ENCODE data around the gene GNAZ.

Gene GNAZ

DNA sequence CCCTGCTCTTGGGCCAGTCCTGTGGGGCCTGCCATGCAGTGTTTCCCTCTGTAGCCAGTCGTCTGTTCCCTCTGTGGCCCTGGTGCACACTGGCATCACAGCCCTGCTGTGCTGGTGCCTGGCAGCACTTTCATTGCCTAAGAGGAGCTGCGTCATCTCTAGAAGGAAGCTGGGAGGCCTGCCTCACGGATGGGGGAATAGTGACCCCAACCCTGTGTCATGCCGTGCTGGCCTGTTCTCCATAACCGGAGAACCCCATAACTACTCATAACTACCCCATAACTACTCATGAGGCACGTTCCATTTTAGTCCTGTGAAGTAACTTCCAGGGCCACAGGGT lies 88.9 kb downstream of the GNAZ start:
- Histone ChIP-seq H3K27me3 (ENCODE audit: control insufficient read depth, low read length) (no peaks in the 10 kb centered on the region), H3K27ac (ENCODE audit: low read depth, low read length) (no peak overlapping the region), H3K79me2 (ENCODE audit: control insufficient read depth, low read length) (no peaks in the 10 kb centered on the region), H3K4me1 (ENCODE audit: control insufficient read depth, low read length) (no peaks in the 10 kb centered on the region), H3F3A (ENCODE audit: control insufficient read depth, insufficient read depth) (no peaks in the 10 kb centered on the region), H4K20me1 (ENCODE audit: control insufficient read depth, insufficient read depth, low read depth, low read length) (no peaks in the 10 kb centered on the region), H3K9me2 (replicated peaks; ENCODE audit: control insufficient read depth, low read length) (no peaks in the 10 kb centered on the region), H3K36me3 (ENCODE audit: control insufficient read depth, low read length) (no peaks in the 10 kb centered on the region), H3K4me2 (ENCODE audit: low read length) (no peak overlapping the region), H3K4me3 (ENCODE audit: low read length) (no peak overlapping the region), H3K9me3 (ENCODE audit: control insufficient read depth, insufficient read depth, low read length) (no peaks in the 10 kb centered on the region)
- TF ChIP-seq, protein P1, sequence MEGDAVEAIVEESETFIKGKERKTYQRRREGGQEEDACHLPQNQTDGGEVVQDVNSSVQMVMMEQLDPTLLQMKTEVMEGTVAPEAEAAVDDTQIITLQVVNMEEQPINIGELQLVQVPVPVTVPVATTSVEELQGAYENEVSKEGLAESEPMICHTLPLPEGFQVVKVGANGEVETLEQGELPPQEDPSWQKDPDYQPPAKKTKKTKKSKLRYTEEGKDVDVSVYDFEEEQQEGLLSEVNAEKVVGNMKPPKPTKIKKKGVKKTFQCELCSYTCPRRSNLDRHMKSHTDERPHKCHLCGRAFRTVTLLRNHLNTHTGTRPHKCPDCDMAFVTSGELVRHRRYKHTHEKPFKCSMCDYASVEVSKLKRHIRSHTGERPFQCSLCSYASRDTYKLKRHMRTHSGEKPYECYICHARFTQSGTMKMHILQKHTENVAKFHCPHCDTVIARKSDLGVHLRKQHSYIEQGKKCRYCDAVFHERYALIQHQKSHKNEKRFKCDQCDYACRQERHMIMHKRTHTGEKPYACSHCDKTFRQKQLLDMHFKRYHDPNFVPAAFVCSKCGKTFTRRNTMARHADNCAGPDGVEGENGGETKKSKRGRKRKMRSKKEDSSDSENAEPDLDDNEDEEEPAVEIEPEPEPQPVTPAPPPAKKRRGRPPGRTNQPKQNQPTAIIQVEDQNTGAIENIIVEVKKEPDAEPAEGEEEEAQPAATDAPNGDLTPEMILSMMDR (IDR thresholded peaks at IDR 0.05; ENCODE audit: low read depth, low read length, poor library complexity, severe bottlenecking): no peak
- TF ChIP-seq EZH2phosphoT487 (IDR thresholded peaks at IDR 0.05; ENCODE audit: borderline replicate concordance, low read length): no peak

DNA sequence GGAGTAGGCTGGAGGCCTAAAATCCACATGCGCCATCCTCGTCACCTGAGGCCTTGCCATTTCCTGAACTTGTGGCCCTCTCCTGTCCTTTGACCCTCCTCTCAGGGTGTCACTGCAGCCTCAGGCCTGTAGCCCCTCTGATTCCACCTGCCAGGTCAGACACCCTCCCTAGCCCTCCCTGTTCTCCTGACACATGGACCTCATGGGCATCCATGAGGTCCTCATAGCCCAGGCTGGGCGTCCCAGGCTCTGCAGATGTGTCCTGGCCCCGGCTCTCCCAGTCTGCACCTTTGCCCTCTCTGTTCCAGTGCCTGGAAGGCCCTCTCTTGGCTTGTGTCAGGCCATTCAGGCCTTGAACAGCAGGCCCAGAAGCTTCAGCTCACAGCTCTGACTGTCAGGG lies 90.7 kb downstream of the GNAZ start:
- no peaks in the 10 kb centered on the region for H3K9me3 ChIP-seq (ENCODE audit: control insufficient read depth, insufficient read depth, low read length)
- H3K9me2 ChIP-seq (replicated peaks; ENCODE audit: control insufficient read depth, low read length): no peaks in the 10 kb centered on the region
- H4K20me1 ChIP-seq (ENCODE audit: control insufficient read depth, insufficient read depth, low read depth, low read length): no peaks in the 10 kb centered on the region
- H3F3A ChIP-seq (ENCODE audit: control insufficient read depth, insufficient read depth): no peaks in the 10 kb centered on the region
- no peak overlapping the region for H3K4me3 ChIP-seq (ENCODE audit: low read length)
- no peaks in the 10 kb centered on the region for H3K4me1 ChIP-seq (ENCODE audit: control insufficient read depth, low read length)
- no peak overlapping the region for H3K4me2 ChIP-seq (ENCODE audit: low read length)
- TF ChIP-seq, protein P1 (IDR thresholded peaks at IDR 0.05; ENCODE audit: low read depth, low read length, poor library complexity, severe bottlenecking): no peak
- no peak for TF ChIP-seq EZH2phosphoT487 (IDR thresholded peaks at IDR 0.05; ENCODE audit: borderline replicate concordance, low read length)
- H3K27me3 ChIP-seq (ENCODE audit: control insufficient read depth, low read length): no peaks in the 10 kb centered on the region
- H3K27ac ChIP-seq (ENCODE audit: low read depth, low read length): no peak overlapping the region
- no peaks in the 10 kb centered on the region for H3K79me2 ChIP-seq (ENCODE audit: control insufficient read depth, low read length)
- no peaks in the 10 kb centered on the region for H3K36me3 ChIP-seq (ENCODE audit: control insufficient read depth, low read length)

DNA sequence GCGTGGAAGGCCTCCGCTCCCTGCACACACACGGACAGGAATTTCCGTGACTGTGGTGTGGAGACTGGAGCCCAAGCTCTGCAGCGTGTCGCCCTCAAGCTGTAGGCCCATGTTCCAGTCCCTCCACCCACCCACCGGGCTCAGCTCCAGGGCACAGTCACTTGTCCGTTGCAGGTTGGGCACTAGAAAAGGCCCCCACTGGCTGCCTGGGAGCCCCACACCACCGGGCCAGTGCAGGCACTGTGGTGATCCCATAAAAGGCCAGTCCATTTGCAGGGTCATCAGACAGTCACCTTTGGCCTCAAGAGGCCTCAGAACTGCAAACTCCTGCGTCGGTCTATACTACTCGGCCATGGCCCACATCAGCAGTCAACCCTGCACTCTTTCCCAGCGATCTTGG lies 91.3 kb downstream of the GNAZ start:
- H3K4me1 ChIP-seq (ENCODE audit: control insufficient read depth, low read length): no peaks in the 10 kb centered on the region
- H3K4me3 ChIP-seq (ENCODE audit: low read length): no peak overlapping the region
- no peaks in the 10 kb centered on the region for H4K20me1 ChIP-seq (ENCODE audit: control insufficient read depth, insufficient read depth, low read depth, low read length)
- H3K27me3 ChIP-seq (ENCODE audit: control insufficient read depth, low read length): no peaks in the 10 kb centered on the region
- TF ChIP-seq, protein P1 (IDR thresholded peaks at IDR 0.05; ENCODE audit: low read depth, low read length, poor library complexity, severe bottlenecking): no peak
- TF ChIP-seq EZH2phosphoT487 (IDR thresholded peaks at IDR 0.05; ENCODE audit: borderline replicate concordance, low read length): no peak
- H3K9me3 ChIP-seq (ENCODE audit: control insufficient read depth, insufficient read depth, low read length): no peaks in the 10 kb centered on the region
- no peaks in the 10 kb centered on the region for H3F3A ChIP-seq (ENCODE audit: control insufficient read depth, insufficient read depth)
- H3K4me2 ChIP-seq (ENCODE audit: low read length): no peak overlapping the region
- H3K9me2 ChIP-seq (replicated peaks; ENCODE audit: control insufficient read depth, low read length): no peaks in the 10 kb centered on the region
- H3K36me3 ChIP-seq (ENCODE audit: control insufficient read depth, low read length): no peaks in the 10 kb centered on the region
- no peak overlapping the region for H3K27ac ChIP-seq (ENCODE audit: low read depth, low read length)
- H3K79me2 ChIP-seq (ENCODE audit: control insufficient read depth, low read length): no peaks in the 10 kb centered on the region

DNA sequence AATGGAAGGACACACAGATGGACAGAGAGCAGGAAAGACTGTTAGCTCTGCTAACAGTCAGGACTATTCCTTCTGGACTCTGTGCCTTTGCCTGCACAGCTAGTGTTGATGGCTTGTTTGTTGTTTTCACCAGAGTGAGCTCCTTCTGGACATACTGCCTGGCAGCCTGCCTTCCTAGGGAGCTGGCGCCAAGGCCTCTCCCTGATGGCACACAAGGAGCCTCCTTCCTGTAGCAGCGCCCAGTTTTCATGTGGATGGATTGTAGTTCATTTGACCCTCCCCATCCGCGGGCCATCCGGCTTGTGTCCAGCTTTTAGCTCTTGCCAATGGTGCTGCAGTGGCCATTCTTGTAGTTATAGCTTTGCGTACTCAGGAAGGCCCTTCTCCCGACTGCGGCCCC lies 93.3 kb downstream of the GNAZ start:
- no peak overlapping the region for H3K4me2 ChIP-seq (ENCODE audit: low read length)
- no peaks in the 10 kb centered on the region for H3K9me3 ChIP-seq (ENCODE audit: control insufficient read depth, insufficient read depth, low read length)

More for the DNA sequence above, 93.3 kb downstream of the GNAZ start:
- Histone ChIP-seq H3K9me2 (replicated peaks; ENCODE audit: control insufficient read depth, low read length) (no peaks in the 10 kb centered on the region), H3K79me2 (ENCODE audit: control insufficient read depth, low read length) (no peaks in the 10 kb centered on the region), H3K36me3 (ENCODE audit: control insufficient read depth, low read length) (no peaks in the 10 kb centered on the region), H4K20me1 (ENCODE audit: control insufficient read depth, insufficient read depth, low read depth, low read length) (no peaks in the 10 kb centered on the region), H3K27me3 (ENCODE audit: control insufficient read depth, low read length) (no peaks in the 10 kb centered on the region), H3F3A (ENCODE audit: control insufficient read depth, insufficient read depth) (no peaks in the 10 kb centered on the region), H3K27ac (ENCODE audit: low read depth, low read length) (no peak overlapping the region), H3K4me3 (ENCODE audit: low read length) (no peak overlapping the region), H3K4me1 (ENCODE audit: control insufficient read depth, low read length) (no peaks in the 10 kb centered on the region)
- TF ChIP-seq EZH2phosphoT487 (IDR thresholded peaks at IDR 0.05; ENCODE audit: borderline replicate concordance, low read length): no peak
- TF ChIP-seq, protein P1 (IDR thresholded peaks at IDR 0.05; ENCODE audit: low read depth, low read length, poor library complexity, severe bottlenecking): no peak
